Raji (cell line): Measurements from ENCODE around the gene LDLRAD4.

Source experiments
- POLR2A ChIP-seq: IDR thresholded peaks from 2 replicates; pipeline ENCODE4 v1.6.1; 2011; ENCODE audit warnings: low read depth, low read length, control low read depth; ENCODE audit not compliant: insufficient read depth

The LDLRAD4 gene

DNA sequence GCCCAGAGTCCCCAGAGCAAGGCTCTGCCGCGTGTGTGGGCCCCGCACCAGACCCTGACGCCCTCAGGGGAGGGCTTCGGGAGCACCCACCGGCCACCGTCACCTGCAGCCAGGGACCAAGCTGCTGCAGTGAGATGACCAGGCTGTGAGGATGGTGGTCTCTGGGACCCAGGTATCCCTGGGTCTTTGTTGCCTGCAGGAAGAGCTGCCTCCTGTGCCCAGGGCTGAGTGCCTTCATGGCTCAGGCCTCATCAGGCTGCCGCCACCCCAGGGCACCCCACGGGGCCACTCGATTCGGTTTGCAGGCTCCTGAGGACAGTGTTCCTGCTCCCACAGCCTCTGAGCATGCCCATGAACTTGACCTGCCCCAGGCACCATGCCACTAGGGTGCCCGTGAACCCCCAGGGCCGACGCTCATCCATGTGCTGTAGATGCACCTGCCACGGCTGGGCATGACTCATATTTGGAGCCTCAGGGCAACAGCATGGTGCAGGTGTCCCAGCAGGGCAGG is 398.0 kb downstream of the LDLRAD4 start:
- TF ChIP-seq POLR2A, result no peak

DNA sequence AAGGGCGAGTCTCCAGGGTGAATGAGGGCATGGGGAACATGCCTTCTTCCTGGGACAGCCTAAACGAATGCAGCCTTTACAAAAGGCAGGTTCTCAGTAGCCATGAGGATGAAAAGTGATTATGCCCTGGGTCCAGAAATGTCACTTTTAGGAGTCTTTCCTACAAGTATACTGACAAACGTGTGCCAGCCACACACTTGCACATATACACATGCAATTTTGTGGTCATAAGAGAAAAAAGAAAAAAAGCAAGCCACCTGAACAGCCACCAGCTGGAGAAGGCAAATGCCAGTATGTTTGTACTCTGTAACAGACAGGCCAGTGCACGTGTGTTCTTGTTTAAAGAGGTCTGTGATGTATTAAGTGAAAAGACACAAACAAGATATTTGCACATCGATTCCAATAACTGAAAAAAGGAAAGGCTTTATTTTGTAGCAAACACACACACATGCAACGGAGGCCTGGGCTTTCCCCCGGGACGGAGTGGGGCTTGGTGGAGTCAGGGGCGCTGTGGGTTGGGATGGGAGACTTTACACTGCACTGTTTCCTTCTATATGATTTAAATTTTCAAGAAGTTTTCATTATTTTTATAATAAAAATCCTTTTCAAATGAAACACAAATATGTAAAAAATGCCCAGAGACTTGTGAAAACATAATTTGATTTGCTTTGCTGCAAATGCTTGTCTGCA is 399.4 kb downstream of the LDLRAD4 start:
- no peak for TF ChIP-seq POLR2A

- TF ChIP-seq POLR2A, result no peak
Measured at GRCh38 chr18:13618760-13619438, 400.3 kb downstream of the LDLRAD4 start.

- no peak for TF ChIP-seq POLR2A
Measured at GRCh38 chr18:13619505-13620205, 401.1 kb downstream of the LDLRAD4 start.

- no peak for TF ChIP-seq POLR2A
Measured at GRCh38 chr18:13620206-13620672, 401.7 kb downstream of the LDLRAD4 start.

- TF ChIP-seq POLR2A, result no peak
Measured at GRCh38 chr18:13620818-13621445, 402.4 kb downstream of the LDLRAD4 start.

GRCh38 chr18:13621446-13621849 is 402.9 kb downstream of the LDLRAD4 start:
- no peak for TF ChIP-seq POLR2A

GRCh38 chr18:13621886-13622619 is 403.5 kb downstream of the LDLRAD4 start:
- TF ChIP-seq POLR2A, result no peak

DNA sequence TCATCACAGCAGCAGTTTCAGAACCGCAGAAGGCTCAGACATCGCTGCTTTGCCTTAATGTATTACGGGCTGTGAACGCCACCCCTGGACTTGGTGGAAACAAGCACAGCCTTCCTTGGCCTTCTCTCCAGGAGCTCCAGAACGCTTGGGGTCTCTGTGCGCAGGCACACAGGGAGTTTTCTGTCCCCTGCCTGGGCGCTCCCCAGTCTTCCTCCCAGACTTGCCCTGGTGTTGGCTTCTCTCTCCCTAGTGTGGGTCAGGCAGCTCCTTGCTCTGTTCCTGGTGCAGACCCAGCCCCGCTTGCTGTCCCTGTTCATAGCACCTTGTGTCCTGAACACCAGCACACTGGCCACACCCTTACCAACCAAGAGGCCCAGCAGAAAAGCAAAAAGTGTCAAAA is 404.2 kb downstream of the LDLRAD4 start:
- TF ChIP-seq POLR2A, result no peak

DNA sequence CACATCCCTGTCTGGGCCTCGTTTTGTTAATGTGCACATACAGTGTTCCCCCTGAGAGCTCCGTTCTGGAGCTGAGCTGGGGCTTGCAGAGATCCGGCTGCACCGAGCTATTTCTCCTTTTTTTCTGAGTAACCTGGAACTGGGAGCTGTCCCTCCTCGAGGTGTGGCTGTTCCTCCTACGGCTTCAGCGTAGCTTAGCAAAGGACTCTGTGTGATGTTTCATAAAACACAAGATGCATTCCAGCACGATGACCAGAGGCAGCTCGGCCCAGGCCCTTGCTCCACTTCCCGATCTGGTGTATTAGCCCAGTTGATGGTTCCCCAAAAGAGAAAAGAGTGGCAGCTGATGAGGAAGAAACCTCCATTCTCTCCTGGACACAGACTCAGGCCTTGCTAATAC is 404.8 kb downstream of the LDLRAD4 start:
- no peak for TF ChIP-seq POLR2A

- no peak for TF ChIP-seq POLR2A
Measured at GRCh38 chr18:13623871-13624270, 405.3 kb downstream of the LDLRAD4 start.

DNA sequence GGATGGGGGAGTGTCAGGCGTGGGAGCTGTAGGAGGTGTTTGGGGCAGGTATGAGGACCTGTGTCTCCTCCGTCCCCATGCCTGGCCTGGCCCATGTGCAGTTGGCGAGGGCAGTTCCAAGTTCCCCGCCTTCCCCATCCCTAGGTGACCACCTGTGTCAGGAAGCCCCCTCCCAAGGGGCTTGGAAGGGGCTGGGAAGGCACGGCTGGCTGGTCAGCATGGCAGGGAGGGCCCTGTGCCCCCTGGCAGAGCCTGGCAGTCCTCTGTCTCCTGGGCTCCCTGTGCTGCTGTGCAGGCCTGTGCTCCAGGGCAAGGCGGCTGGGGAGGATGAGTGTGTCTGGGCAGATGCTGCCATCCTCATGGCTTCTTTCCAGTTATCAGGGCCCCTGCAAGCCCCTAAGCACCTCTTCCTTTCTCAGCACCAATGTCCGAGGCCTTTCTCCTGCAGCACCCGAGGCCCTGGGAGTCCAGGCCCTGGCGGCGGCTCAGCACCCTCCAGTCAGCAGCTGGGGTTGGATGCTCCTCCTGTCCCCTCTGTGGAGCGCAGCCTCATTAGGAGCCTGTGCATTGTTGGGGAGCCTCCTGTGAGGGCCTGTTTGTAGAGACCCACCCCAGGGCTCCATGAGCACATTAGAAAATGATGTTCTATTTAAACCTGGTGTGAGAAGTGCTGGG is 406.1 kb downstream of the LDLRAD4 start:
- no peak for TF ChIP-seq POLR2A

DNA sequence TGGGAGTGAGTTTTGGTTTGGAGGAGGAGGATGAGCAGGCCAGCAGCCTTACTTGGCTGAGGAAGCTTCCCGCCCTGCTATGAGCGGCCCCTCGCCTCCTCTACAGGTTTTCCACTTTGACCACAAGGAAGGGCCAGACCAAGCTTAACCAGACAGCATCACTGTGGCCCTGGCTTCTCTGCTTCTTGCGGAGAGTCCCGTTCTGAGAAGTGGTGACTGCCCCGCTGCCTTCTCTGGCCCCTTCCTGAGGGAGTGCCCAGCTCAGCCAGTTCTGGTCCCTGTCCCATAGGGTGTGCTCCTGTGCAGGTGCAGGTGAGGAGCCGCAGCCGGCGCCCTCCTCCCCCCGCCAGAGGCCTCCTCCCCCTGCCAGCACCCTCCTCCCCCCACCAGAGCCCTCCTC is 406.8 kb downstream of the LDLRAD4 start:
- TF ChIP-seq POLR2A, result no peak
